ENCODE results near the gene SOX21. TPM values are rescaled to one million over a fixed set of nuclear protein-coding genes. Genes with fewer than 3 reads are reported as not detected.

SOX21 gene
- total RNA-seq, 1 experiment from 2014 or later: not detected

DNA sequence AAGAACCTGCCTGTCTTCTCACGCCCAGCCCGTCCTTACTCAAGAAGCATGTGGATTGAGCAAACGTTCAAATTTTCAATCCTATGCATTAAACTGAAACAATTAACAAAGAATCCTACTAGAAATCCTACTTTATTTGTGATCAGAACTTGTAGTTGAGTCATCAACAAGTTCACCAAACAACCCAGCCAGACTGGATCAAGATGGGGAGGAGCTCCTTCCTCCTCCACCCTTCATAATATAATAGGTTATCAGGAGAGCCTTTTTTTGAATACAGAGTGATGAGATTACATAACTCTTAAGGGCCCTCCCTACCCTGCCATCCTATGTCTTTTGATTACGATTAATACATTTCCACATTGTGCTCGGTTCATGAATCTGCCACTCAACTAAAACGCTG lies 32.7 kb downstream of the SOX21 start:
- intact Hi-C loops (cut with micrococcal nuclease): loop anchor here (5.0 kb wide), 1 partner anchor 723 kb away; no protein-coding TSS in a partner anchor
- ChIA-PET CTCF (no interaction called here), POLR2A (no interaction called here), RAD21 (ENCODE audit: low non-redundant PET in 1 of 2, low total read pairs in 2 of 2, uncharacterized antibody in 2 of 2, unreplicated experiment in 2 of 2) (no interaction called here)
- no peak overlapping the region for H3K4me3 ChIP-seq (replicated peaks in 1 of 2; ENCODE audit: low read depth in 1 of 2, low read length in 2 of 2)
- TF ChIP-seq ZFX (IDR thresholded peaks at IDR 0.05) (no peak), CBX3 (IDR thresholded peaks at IDR 0.05; ENCODE audit: low read depth) (no peak), POLR2A (IDR thresholded peaks at IDR 0.05; ENCODE audit: borderline replicate concordance, extremely low read depth, insufficient read depth, insufficient read length) (no peak), ZNF274 (IDR thresholded peaks at IDR 0.05; ENCODE audit: low read depth, low read length) (no peak), ELF1 (IDR thresholded peaks at IDR 0.05; ENCODE audit: borderline replicate concordance, low read depth) (no peak), FOSL1 (IDR thresholded peaks at IDR 0.05; ENCODE audit: low read depth) (no peak), SRF (IDR thresholded peaks at IDR 0.05; ENCODE audit: low read depth) (no peak), CEBPB (IDR thresholded peaks at IDR 0.05; ENCODE audit: low read depth) (no peak), SP1 (IDR thresholded peaks at IDR 0.05; ENCODE audit: low read depth) (no peak), POLR2AphosphoS5 (IDR thresholded peaks at IDR 0.05; ENCODE audit: low read depth, low read length) (no peak)
- TF ChIP-seq, protein P1, sequence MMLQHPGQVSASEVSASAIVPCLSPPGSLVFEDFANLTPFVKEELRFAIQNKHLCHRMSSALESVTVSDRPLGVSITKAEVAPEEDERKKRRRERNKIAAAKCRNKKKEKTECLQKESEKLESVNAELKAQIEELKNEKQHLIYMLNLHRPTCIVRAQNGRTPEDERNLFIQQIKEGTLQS (IDR thresholded peaks at IDR 0.05): no peak
- DNase-seq (ENCODE audit: low read depth, low spot score): no peak
- peaks cover 18% of the 10 kb centered on the region; the same call in 1 of the 2 replicates for H3K27me3 ChIP-seq (ENCODE audit: insufficient read depth, low read length)
- no peak for ATAC-seq
- no peak overlapping the region for H3K27ac ChIP-seq (ENCODE audit: low read depth, low read length)
- no peaks in the 10 kb centered on the region for H3K9me2 ChIP-seq (ENCODE audit: insufficient read depth)
- H3K36me3 ChIP-seq (ENCODE audit: control insufficient read depth in 1 of 2, insufficient read depth in 2 of 2, low read length in 2 of 2): no peaks in the 10 kb centered on the region
- no peaks in the 10 kb centered on the region for H3K4me1 ChIP-seq (ENCODE audit: control insufficient read depth in 1 of 2, insufficient read depth in 2 of 2, low read length in 2 of 2)
- H3K79me2 ChIP-seq (ENCODE audit: insufficient read depth, low read length): no peaks in the 10 kb centered on the region
- H3K9ac ChIP-seq (ENCODE audit: low read length): no peak overlapping the region
- H4K20me1 ChIP-seq (ENCODE audit: insufficient read depth): no peaks in the 10 kb centered on the region
- H2AFZ ChIP-seq (ENCODE audit: low read depth, low read length, poor library complexity, severe bottlenecking): no peak overlapping the region
- H3K4me2 ChIP-seq (ENCODE audit: low read length): no peak overlapping the region
- H3K9me3 ChIP-seq (ENCODE audit: control insufficient read depth in 1 of 2, insufficient read depth in 1 of 2, low read depth in 1 of 2, low read length in 2 of 2): no peaks in the 10 kb centered on the region
- BruUV-seq (replicated peaks): no TSS peak

DNA sequence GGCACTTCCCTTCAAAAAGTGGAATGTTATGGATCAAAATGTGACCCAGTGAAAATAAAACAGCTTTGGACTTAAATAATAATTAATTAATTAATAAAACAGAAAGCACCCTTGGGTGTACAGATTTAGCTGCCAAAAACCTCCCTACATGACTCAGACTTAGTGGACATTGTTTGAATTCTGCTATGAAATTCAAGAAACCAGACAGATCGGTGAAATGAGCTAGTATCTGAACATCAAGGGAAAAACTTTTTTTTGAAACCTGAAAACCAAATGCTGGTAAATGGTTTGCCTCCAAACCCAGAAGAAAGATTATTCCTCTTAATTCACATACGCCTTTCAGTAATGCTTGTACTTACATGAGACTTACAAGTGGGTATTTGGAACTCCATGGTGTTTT lies 33.5 kb downstream of the SOX21 start:
- H3K9me2 ChIP-seq (ENCODE audit: insufficient read depth): no peaks in the 10 kb centered on the region
- no peak overlapping the region for H3K9ac ChIP-seq (ENCODE audit: low read length)
- H3K27ac ChIP-seq (ENCODE audit: low read depth, low read length): no peak overlapping the region
- H3K27me3 ChIP-seq (ENCODE audit: insufficient read depth, low read length): peaks cover 18% of the 10 kb centered on the region; the same call in 1 of the 2 replicates
- ChIA-PET POLR2A (no interaction called here), CTCF (no interaction called here), RAD21 (ENCODE audit: low non-redundant PET in 1 of 2, low total read pairs in 2 of 2, uncharacterized antibody in 2 of 2, unreplicated experiment in 2 of 2) (no interaction called here)
- H2AFZ ChIP-seq (ENCODE audit: low read depth, low read length, poor library complexity, severe bottlenecking): no peak overlapping the region
- H3K4me2 ChIP-seq (ENCODE audit: low read length): no peak overlapping the region
- BruUV-seq (replicated peaks): no TSS peak
- ATAC-seq (no peak), DNase-seq (ENCODE audit: low read depth, low spot score) (no peak)
- H3K36me3 ChIP-seq (ENCODE audit: control insufficient read depth in 1 of 2, insufficient read depth in 2 of 2, low read length in 2 of 2): no peaks in the 10 kb centered on the region
- intact Hi-C loops (cut with micrococcal nuclease): loop anchor here (5.0 kb wide), 1 partner anchor 723 kb away; no protein-coding TSS in a partner anchor
- no peaks in the 10 kb centered on the region for H4K20me1 ChIP-seq (ENCODE audit: insufficient read depth)
- H3K79me2 ChIP-seq (ENCODE audit: insufficient read depth, low read length): no peaks in the 10 kb centered on the region
- H3K4me3 ChIP-seq (replicated peaks in 1 of 2; ENCODE audit: low read depth in 1 of 2, low read length in 2 of 2): no peak overlapping the region
- H3K4me1 ChIP-seq (ENCODE audit: control insufficient read depth in 1 of 2, insufficient read depth in 2 of 2, low read length in 2 of 2): no peaks in the 10 kb centered on the region
- no peaks in the 10 kb centered on the region for H3K9me3 ChIP-seq (ENCODE audit: control insufficient read depth in 1 of 2, insufficient read depth in 1 of 2, low read depth in 1 of 2, low read length in 2 of 2)
- TF ChIP-seq YY1 (IDR thresholded peaks at IDR 0.05; ENCODE audit: extremely low read depth, insufficient replicate concordance, low read depth, low read length) (no peak), FOSL1 (IDR thresholded peaks at IDR 0.05; ENCODE audit: low read depth) (no peak), CEBPB (IDR thresholded peaks at IDR 0.05; ENCODE audit: low read depth) (no peak)

Data from HCT116 (cell line).